B cell (primary cell): Measurements from ENCODE around the gene TADA2A. TPM values are rescaled to one million over a fixed set of nuclear protein-coding genes. Genes with fewer than 3 reads are reported as not detected.

Experiments used
- ATAC-seq: fragments of 200-7000 bp; cut with Tn5 transposase; one replicate; pipeline ENCODE4 v1.10.0; 2021; ENCODE audit warnings: low read depth, mild to moderate bottlenecking, moderate number of reproducible peaks, moderate library complexity
- CTCF ChIA-PET: fragments of 350-600 bp; sonication (Branson Sonifier 250); formaldehyde crosslinking; loops from one replicate; lab custom pipeline; 2021; ENCODE audit warnings: antibody characterized with exemption, inconsistent platforms; lab: Charles Lee
- POLR2A ChIA-PET: fragments of 350-600 bp; sonication (Branson Sonifier 250); formaldehyde crosslinking; loops from one replicate; lab custom pipeline; 2021; ENCODE audit warnings: antibody characterized with exemption; lab: Charles Lee
- DNase-seq: peaks from one replicate; pipeline ENCODE4 v3.0.0; 2013
- H2AFZ ChIP-seq: 2 replicates; pipeline ENCODE4 v1.6.1; 2012; ENCODE audit warnings: mild to moderate bottlenecking, low read depth, low read length; ENCODE audit not compliant: insufficient read depth, poor library complexity, severe bottlenecking
- H3K27ac ChIP-seq, 2 donors: 1 replicate in 1 of 2; 2 replicates in 1 of 2; pipeline ENCODE4 v1.5.1; 2012 to 2013; ENCODE audit warnings: low read length in 2 of 2, mild to moderate bottlenecking in 2 of 2, moderate library complexity in 1 of 2
- H3K27me3 ChIP-seq, 4 experiments: fragments of 200-600 bp in 1 of 4; sonication (generic) in 1 of 4; replicated peaks in 1 of 4; 1 replicate in 2 of 4; 2 replicates in 2 of 4; pipeline versions ENCODE4 v1.6.1 to v1.7.0; 2013 to 2016; ENCODE audit warnings: low read length in 3 of 4, mild to moderate bottlenecking in 2 of 4, mixed read lengths in 1 of 4, moderate library complexity in 1 of 4; ENCODE audit not compliant: insufficient read depth in 4 of 4, control insufficient read depth in 3 of 4; ENCODE audit errors: control extremely low read depth in 1 of 4
- H3K36me3 ChIP-seq, 2 experiments: replicated peaks in 1 of 2; 1 replicate in 1 of 2; 2 replicates in 1 of 2; pipeline versions ENCODE4 v1.6.1 to v1.7.1; 2013; ENCODE audit warnings: low read length in 1 of 2; ENCODE audit not compliant: insufficient read depth in 2 of 2, control insufficient read depth in 1 of 2; ENCODE audit errors: control extremely low read depth in 1 of 2, extremely low read depth in 1 of 2
- H3K4me1 ChIP-seq, 2 donors: fragments of 200-600 bp in 1 of 2; sonication (generic) in 1 of 2; 1 replicate in 1 of 2; 2 replicates in 1 of 2; pipeline versions ENCODE4 v1.5.1 to v1.6.1; 2013 to 2017; ENCODE audit warnings: low read length in 2 of 2; ENCODE audit not compliant: control insufficient read depth in 2 of 2, insufficient read depth in 2 of 2
- H3K4me2 ChIP-seq: replicated peaks from 2 replicates; pipeline ENCODE3; 2012; ENCODE audit warnings: mild to moderate bottlenecking, low read depth, low read length; ENCODE audit not compliant: poor library complexity, severe bottlenecking
- H3K4me3 ChIP-seq, 5 experiments: fragments of 200-600 bp in 1 of 5; sonication (generic) in 1 of 5; 1 replicate in 3 of 5; 2 replicates in 2 of 5; pipeline versions ENCODE4 v1.5.1 to v1.7.0; 2011 to 2016; ENCODE audit warnings: low read length in 4 of 5, mild to moderate bottlenecking in 4 of 5, low read depth in 2 of 5, control low read depth in 1 of 5, moderate library complexity in 1 of 5; ENCODE audit not compliant: insufficient read depth in 1 of 5; ENCODE audit errors: control extremely low read depth in 1 of 5, extremely low read depth in 1 of 5
- H3K79me2 ChIP-seq: fragments of 200-600 bp; sonication (generic); one replicate; pipeline ENCODE4 v1.6.0; 2016; ENCODE audit warnings: low read length; ENCODE audit not compliant: control insufficient read depth, insufficient read depth
- H3K9ac ChIP-seq: fragments of 200-600 bp; sonication (generic); 2 replicates; pipeline ENCODE4 v1.6.1; 2017; ENCODE audit warnings: mild to moderate bottlenecking, low read length, moderate library complexity
- H3K9me3 ChIP-seq, 3 donors: one replicate each; pipeline versions ENCODE4 v1.6.1 to v1.7.1; 2013; ENCODE audit warnings: low read length in 2 of 3; ENCODE audit not compliant: control insufficient read depth in 2 of 3, insufficient read depth in 1 of 3; ENCODE audit errors: control extremely low read depth in 1 of 3
- H4K20me1 ChIP-seq: 2 replicates; pipeline ENCODE4 v1.6.0; 2012; ENCODE audit warnings: mild to moderate bottlenecking, low read length; ENCODE audit not compliant: insufficient read depth, control insufficient read depth, poor library complexity, severe bottlenecking
- H3K27ac Mint-ChIP-seq: one replicate; pipeline ENCODE4 v1.8.0; 2021; ENCODE audit warnings: mixed read lengths
- H3K27me3 Mint-ChIP-seq: one replicate; pipeline ENCODE4 v1.8.0; 2021; ENCODE audit warnings: mixed read lengths
- H3K4me1 Mint-ChIP-seq: one replicate; pipeline ENCODE4 v1.8.0; 2021; ENCODE audit warnings: mixed read lengths
- H3K4me3 Mint-ChIP-seq: one replicate; pipeline ENCODE4 v1.8.0; 2021; ENCODE audit warnings: mixed read lengths
- H3K9me3 Mint-ChIP-seq: one replicate; pipeline ENCODE4 v1.8.0; 2022; ENCODE audit warnings: mixed read lengths; ENCODE audit not compliant: insufficient read depth
- CTCF ChIP-seq: fragments of 200-600 bp; IDR thresholded peaks from one replicate; pipeline ENCODE4 v1.8.0; 2022; ENCODE audit warnings: antibody characterized with exemption, mild to moderate bottlenecking
- EZH2 ChIP-seq: IDR thresholded peaks from 2 replicates; pipeline ENCODE4 v1.6.1; 2012; ENCODE audit warnings: borderline replicate concordance, low read depth, mild to moderate bottlenecking, moderate library complexity, low read length; ENCODE audit not compliant: insufficient read depth, poor library complexity, severe bottlenecking
- WGBS: methylation state at CpG from one replicate; pipeline ENCODE4 v1.1.5; 2013; ENCODE audit warnings: missing lambda C conversion rate; ENCODE audit not compliant: insufficient coverage; 5-methylcytosine and 5-hydroxymethylcytosine counted together
- intact Hi-C: fragments of 100-400 bp; cut with micrococcal nuclease; formaldehyde crosslinking; loops from one replicate; pipeline ENCODE4 v1.10.0; 2022
- polyA plus RNA-seq: library from polyadenylated mRNA; depleted of rRNA; stranded (reverse); fragments of >200 nt; gene quantifications from 2 replicates; pipeline ENCODE4 v1.2.3, GENCODE V29; 2012
- total RNA-seq, 2 donors: library from RNA; stranded (reverse); fragments of 120-200 nt in 1 of 2; gene quantifications; 1 replicate in 1 of 2; 2 replicates in 1 of 2; pipeline versions ENCODE4 v1.2.3 to v1.2.4, GENCODE V29; 2013 to 2022

The TADA2A gene
- total and polyA plus RNA-seq, 2 donors (not counting 1 experiment from before 2014, with no cell fraction given): 10.9 to 43.3 TPM

- no peak for DNase-seq
- no peak for ATAC-seq
- Histone ChIP-seq H3K4me3 (no peak overlapping the region), H3K9me3 (no peaks in the 10 kb centered on the region), H3K9ac (no peak overlapping the region), H3K27me3 (no peaks in the 10 kb centered on the region), H2AFZ (no peak overlapping the region), H3K79me2 (no peaks in the 10 kb centered on the region), H4K20me1 (no peaks in the 10 kb centered on the region), H3K27ac (no peak overlapping the region), H3K4me2 (no peak overlapping the region), H3K36me3 (peaks cover 15 to 49% of the 10 kb centered on the region in 2 experiments), H3K4me1 (no peaks in the 10 kb centered on the region)
- ChIA-PET CTCF (interaction anchor here (1.0 kb wide), 1 partner anchor 8 kb away, joined by 4 read pairs; no protein-coding TSS in a partner anchor), POLR2A (interaction anchor here (0.6 kb wide), 2 partner anchors 134 to 293 kb away, joined by 3 to 4 read pairs; no protein-coding TSS in a partner anchor)
- H3K4me3 Mint-ChIP-seq: no peak overlapping the region
- H3K9me3 Mint-ChIP-seq: no peaks in the 10 kb centered on the region
- TF ChIP-seq EZH2 (no peak), CTCF (no peak)
- H3K27ac Mint-ChIP-seq: no peak overlapping the region
- no peaks in the 10 kb centered on the region for H3K4me1 Mint-ChIP-seq
- no peaks in the 10 kb centered on the region for H3K27me3 Mint-ChIP-seq
- intact Hi-C loops: no loop called here
- 100% methylated on average over 1 of the region's 4 CpGs for WGBS
Observed at GRCh38 chr17:37476431-37477120, 69.9 kb downstream of the TADA2A start.

GRCh38 chr17:37478187-37478586 lies 71.5 kb downstream of the TADA2A start:
- Histone ChIP-seq H3K27me3 (no peaks in the 10 kb centered on the region), H3K79me2 (no peaks in the 10 kb centered on the region), H4K20me1 (no peaks in the 10 kb centered on the region), H2AFZ (no peak overlapping the region), H3K27ac (no peak overlapping the region), H3K36me3 (peaks cover 15 to 43% of the 10 kb centered on the region in 2 experiments), H3K4me2 (no peak overlapping the region), H3K9me3 (no peaks in the 10 kb centered on the region), H3K4me3 (no peak overlapping the region), H3K4me1 (no peaks in the 10 kb centered on the region), H3K9ac (no peak overlapping the region)
- Mint-ChIP-seq H3K4me3 (no peak overlapping the region), H3K27me3 (no peaks in the 10 kb centered on the region), H3K4me1 (no peaks in the 10 kb centered on the region), H3K27ac (no peak overlapping the region), H3K9me3 (no peaks in the 10 kb centered on the region)
- intact Hi-C loops: no loop called here
- TF ChIP-seq CTCF (no peak), EZH2 (no peak)
- POLR2A ChIA-PET: no interaction called here
- WGBS: 100% methylated on average over 1 of the region's 2 CpGs
- CTCF ChIA-PET: no interaction called here
- no peak for ATAC-seq
- DNase-seq: no peak
